ENCODE results near the gene NR2F1.
"Not testable (repeated sequence)": the region's sequence is repeated elsewhere in the genome, so short reads cannot be mapped to it uniquely, and the experiment has no call there.

NR2F1 gene

GRCh38 chr5:93582677-93583438 is at the start of gene NR2F1:
NR2F1 (plus strand) TSS chr5:93583222; CDS start chr5:93585024, 1,802 bp downstream.
- peak; percentile 60 for DNase-seq

- DNase-seq: no peak
Observed at GRCh38 chr5:93545872-93546271, 37.1 kb upstream of the NR2F1 start.

- not testable (repeated sequence) for DNase-seq
Observed at GRCh38 chr5:93549594-93549993, 33.4 kb upstream of the NR2F1 start.

DNA sequence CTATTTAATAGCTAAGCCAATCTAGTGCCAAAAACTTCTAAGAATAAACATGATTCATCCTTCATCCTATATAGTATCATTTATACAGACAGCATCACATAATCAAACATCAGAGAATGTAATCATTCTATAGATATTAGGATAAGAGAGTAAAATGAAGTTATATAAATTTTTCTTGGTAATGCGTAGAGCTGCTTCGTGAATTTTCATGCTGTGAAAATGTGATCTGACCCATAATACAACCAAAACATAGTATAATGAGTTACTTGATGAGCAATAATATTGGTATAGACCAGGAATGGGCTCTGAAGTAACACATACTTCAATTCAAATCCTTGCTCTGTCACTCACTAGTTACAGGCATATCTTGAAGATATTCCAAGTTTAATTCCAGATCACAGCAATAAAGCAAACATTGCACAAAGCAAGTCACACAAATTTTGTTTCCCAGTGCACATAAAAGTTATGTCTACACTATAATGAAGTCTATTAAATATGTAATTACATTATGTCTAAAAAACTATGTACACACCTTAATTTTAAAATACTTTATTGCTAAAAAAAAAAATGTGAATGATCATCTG is 25.9 kb upstream of the NR2F1 start:
- DNase-seq: no peak

DNA sequence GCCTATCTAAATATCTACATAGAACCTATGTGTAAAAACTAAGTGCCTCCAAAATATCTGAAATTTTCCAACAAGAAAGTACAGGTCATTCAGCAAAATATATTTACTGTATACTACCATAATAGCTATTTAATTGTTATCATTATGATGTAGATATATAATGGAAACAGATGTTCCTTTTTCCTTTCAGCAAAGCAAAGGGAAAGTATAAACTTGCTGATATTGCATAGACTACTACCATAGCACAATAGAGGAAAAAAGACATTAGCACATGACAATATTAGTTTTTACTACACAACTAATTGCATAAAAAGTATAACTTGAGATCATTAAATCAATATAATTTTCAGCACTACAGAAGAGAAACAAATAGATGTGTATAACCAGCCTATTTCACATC is 16.9 kb upstream of the NR2F1 start:
- DNase-seq: no peak

DNA sequence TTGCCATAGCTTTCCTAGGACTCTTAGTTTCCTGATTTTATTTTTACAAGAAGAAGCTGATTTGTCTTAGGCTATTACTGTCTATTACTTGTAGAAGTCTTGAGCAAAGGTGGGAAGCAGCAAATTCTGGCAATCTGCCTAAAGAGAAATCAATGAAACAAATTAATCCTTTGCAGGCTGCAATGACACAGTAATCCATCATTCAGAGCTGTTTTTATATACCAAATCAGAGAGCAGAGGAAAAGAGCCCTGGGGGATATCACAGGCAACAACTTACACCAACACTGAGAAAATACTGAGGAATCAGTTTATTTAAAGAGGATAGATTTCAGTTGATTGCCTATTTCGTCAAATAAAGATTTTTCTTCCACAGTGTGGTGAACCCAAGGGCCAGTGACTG is 15.6 kb upstream of the NR2F1 start:
- DNase-seq: no peak

DNA sequence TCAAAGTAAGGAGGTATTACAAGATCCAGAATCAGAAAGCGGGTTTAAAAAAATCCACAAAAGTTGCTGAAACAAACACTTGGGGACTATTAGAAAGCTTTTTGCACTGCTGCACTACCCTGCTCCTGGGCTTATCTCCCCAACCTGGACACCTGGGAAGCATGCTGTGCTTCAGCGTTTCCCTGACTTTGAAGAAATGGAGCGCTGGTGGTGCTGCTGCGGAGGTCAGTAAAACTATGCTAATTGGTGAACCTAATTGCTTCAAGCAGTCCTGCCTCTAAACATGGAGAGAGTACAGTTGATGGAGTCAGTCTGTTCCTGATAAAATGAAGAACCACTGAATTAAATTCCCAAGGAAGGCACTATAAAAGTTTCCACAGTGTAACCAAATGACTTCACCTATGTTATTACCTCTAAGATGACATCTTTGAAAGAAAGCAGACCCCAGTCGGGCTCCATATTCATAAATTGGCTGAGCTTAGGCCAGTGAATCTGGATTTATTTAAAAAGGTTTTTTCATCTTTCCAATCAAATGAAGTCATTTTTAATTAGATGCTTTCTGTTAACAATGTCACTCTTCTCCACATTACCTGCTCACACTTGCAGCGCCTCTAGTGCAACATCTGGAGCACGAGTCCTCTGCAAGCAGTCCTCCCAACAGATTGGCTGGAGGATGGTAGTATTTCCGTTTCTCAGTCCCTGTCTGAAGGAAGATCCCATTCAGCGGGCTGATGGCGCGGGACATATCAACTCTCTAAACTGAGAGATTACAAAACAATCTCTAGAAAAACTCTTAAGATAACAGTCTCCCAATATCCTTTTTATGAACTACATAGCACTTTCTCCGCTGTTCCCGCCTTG is 13.5 kb upstream of the NR2F1 start:
- DNase-seq: no peak

DNA sequence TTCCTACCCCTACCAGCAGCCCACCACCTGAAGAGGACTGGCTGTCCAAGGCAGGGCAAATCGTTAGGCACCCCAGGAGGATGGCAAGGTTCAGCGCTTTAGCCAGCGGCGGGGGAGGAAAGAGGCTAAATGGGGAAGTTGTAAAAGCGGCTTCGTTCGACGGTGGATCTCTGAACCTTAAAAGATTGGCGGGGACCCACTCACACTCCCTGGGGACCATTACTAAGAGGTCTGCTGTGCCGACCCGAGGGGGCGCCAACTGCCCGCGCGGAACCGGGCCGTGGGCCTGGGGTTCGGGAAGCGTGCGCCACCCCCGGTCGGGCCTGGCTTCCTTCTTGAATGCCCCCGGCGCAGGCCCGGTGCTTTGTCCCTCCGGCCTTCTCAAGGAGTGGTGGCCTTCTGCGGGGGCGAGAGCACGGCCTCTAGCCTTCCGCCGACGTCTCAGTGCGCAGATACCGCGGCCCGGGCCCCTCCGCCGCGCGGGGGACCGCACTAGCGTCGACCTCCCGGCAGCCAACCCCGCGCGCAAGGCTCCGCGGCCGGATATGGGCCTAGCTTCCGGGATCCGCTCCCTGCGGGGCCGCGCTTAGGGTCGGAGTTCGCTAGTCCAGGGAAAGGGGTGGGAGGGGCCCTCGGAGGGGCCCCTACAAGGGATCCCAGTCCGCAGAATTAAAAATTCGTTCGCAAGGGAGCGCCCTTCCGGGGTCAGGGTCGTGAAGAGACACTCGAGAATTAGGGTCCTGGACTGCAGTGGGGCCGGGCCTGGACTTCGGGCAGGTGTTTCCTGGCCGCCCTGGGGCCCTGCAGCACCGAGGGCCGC is 12.5 kb upstream of the NR2F1 start:
- no peak for DNase-seq

GRCh38 chr5:93571114-93571949 is 11.7 kb upstream of the NR2F1 start:
- no peak for DNase-seq

- no peak for DNase-seq
Observed at GRCh38 chr5:93572101-93572607, 10.9 kb upstream of the NR2F1 start.

DNA sequence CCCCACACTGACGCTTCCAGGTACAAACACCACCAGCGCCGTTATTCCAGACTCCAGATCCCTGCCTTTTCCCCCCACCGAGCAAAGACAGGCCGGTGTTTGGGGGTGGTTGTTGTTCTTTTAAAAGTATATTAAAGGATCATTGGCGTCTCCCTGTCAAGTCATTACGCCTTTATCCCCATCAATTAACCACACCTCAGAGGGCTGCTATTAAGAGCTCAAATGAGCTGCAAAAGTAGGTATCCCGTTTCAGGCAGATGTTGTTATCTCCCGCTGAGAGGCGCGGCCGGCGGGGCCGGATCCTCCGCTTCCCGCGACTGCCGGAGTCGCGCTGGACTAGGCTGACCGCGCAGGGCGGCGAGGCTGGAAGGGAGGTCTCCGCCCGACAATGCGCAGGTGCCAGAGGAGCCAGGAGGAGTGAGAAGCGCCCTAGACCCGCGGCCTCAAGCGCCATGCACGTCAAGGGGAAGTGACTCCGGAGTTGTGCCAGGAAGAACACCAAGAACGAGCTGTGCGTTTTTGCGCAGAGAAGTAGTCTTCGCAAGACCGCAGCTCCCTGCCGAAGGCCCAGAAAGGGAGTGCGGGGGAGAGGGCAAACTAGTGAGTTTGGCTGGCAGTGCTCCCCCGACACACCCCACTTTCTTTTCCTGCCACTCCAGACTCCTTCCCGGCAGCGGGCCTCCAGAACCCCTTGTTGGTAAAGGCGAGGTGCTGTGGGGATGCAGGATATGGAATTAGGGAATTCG is 10.2 kb upstream of the NR2F1 start:
- DNase-seq: no peak

GRCh38 chr5:93573354-93574351 is 9.4 kb upstream of the NR2F1 start:
- DNase-seq: no peak

GRCh38 chr5:93574491-93575305 is 8.3 kb upstream of the NR2F1 start:
- DNase-seq: no peak

GRCh38 chr5:93575461-93576414 is 7.3 kb upstream of the NR2F1 start:
- no peak for DNase-seq

DNA sequence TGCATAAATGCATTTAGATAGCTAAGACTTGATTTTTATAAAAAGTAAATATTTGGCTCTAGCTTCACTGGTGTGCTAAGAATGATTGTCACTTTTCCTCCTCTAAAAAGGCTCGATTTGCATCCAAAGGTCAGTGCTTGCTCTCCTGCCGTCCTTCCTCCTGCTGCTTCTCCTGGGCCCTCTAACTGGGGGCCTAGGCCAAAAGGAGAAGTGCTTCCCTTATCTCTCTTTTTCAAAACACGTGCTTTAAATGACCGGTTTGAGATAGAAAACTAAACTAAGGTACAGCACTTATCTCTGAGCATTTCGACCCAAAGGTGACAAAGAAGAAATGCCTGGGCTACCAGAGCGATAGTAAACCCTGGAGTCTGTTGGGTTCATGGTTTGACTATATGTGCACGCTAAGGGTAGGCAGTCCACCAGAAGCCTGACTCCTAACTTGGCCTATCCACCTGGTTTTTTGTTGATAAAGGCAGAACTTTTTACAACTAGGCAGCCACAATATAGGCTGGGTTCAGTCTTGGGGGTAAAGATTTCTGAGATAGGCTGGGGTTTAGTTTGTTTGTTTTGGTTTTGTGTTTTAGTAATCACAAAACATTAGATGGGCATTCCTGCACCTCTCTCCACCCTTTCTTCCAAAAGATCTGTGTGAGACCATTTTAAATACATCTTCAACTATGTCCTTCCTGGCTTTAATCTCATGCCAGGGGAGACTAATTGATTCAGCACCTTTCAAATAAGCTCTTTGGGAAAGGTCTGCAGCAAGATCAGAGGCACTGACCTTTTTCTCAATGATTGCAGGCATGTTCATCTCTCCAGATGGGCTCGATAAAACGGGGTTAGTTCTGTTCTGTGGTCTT is 5.8 kb upstream of the NR2F1 start:
- no peak for DNase-seq
